Endodermal cell (in vitro differentiated cells): ENCODE measurements around the gene MTAP. TPM values are rescaled to one million over a fixed set of nuclear protein-coding genes. Genes with fewer than 3 reads are reported as not detected.

ENCODE experiments used
- DNase-seq: peaks from one replicate; pipeline ENCODE4 v3.0.0-alpha.2; 2017
- H3K27ac ChIP-seq: 2 replicates; pipeline ENCODE4 v1.5.1; 2013; ENCODE audit warnings: mild to moderate bottlenecking, low read depth, low read length, moderate library complexity
- H3K27me3 ChIP-seq: 2 replicates; pipeline ENCODE4 v1.6.1; 2013; ENCODE audit warnings: mild to moderate bottlenecking, low read length, moderate library complexity; ENCODE audit not compliant: insufficient read depth, control insufficient read depth, poor library complexity, severe bottlenecking
- H3K36me3 ChIP-seq: 2 replicates; pipeline ENCODE4 v1.7.0; 2013; ENCODE audit warnings: mild to moderate bottlenecking, low read length, moderate library complexity; ENCODE audit not compliant: control insufficient read depth, insufficient read depth
- H3K4me1 ChIP-seq: one replicate; pipeline ENCODE4 v1.7.0; 2013; ENCODE audit warnings: low read length; ENCODE audit not compliant: control insufficient read depth, insufficient read depth
- H3K4me3 ChIP-seq: 2 replicates; pipeline ENCODE4 v1.5.1; 2013; ENCODE audit warnings: mild to moderate bottlenecking, low read length, moderate library complexity
- H3K9ac ChIP-seq: 2 replicates; pipeline ENCODE4 v1.6.1; 2013; ENCODE audit warnings: mild to moderate bottlenecking, low read length, moderate library complexity; ENCODE audit not compliant: poor library complexity, severe bottlenecking; ENCODE audit errors: extremely low read depth
- H3K9me3 ChIP-seq: 2 replicates; pipeline ENCODE4 v1.6.1; 2013; ENCODE audit warnings: mild to moderate bottlenecking, low read length, moderate library complexity; ENCODE audit not compliant: control insufficient read depth
- H3K27ac Mint-ChIP-seq: 2 replicates; pipeline ENCODE4 v1.8.0; 2020; ENCODE audit warnings: mixed read lengths
- H3K27me3 Mint-ChIP-seq: 2 replicates; pipeline ENCODE4 v1.8.0; 2021; ENCODE audit warnings: mild to moderate bottlenecking, mixed read lengths; ENCODE audit not compliant: insufficient read depth
- H3K36me3 Mint-ChIP-seq: 2 replicates; pipeline ENCODE4 v1.8.0; 2020; ENCODE audit warnings: low read depth, mixed read lengths
- H3K4me1 Mint-ChIP-seq: 2 replicates; pipeline ENCODE4 v1.8.0; 2020; ENCODE audit warnings: mixed read lengths
- H3K4me3 Mint-ChIP-seq: 2 replicates; pipeline ENCODE4 v1.8.0; 2020; ENCODE audit warnings: mild to moderate bottlenecking, moderate library complexity, mixed read lengths
- H3K9me3 Mint-ChIP-seq: 2 replicates; pipeline ENCODE4 v1.8.0; 2020; ENCODE audit warnings: mild to moderate bottlenecking, mixed read lengths
- CTCF ChIP-seq: fragments of 200-600 bp; sonication (generic); conservative IDR thresholded peaks from 2 replicates; pipeline ENCODE4 v1.5.0; 2021; ENCODE audit warnings: antibody characterized with exemption, mild to moderate bottlenecking
- WGBS, 2 experiments: methylation state at CpG; one replicate each; pipeline versions ENCODE4 v1.1.5 to v1.1.7; 2013; ENCODE audit warnings: missing lambda C conversion rate in 2 of 2, mixed read lengths in 1 of 2; ENCODE audit not compliant: insufficient coverage in 1 of 2, insufficient read length in 1 of 2; 5-methylcytosine and 5-hydroxymethylcytosine counted together
- total RNA-seq, 2 donors: library from RNA; stranded (reverse); fragmentation: NEBNext Ultra II Directional in 1 of 2; extraction: Animal tissue kit (Norgen Biotek cat#: 25700) in 1 of 2; gene quantifications; 2 replicates in 1 of 2; 3 replicates in 1 of 2; pipeline ENCODE4 v1.2.1, GENCODE V29; 2021

Gene MTAP
- total RNA-seq, 2 donors from 2014 or later: 81.0 to 99.0 TPM

- Histone ChIP-seq H3K36me3 (peaks cover 98% of the 10 kb centered on the region), H3K27me3 (no peaks in the 10 kb centered on the region), H3K4me3 (no peak overlapping the region), H3K27ac (no peak overlapping the region), H3K4me1 (no peaks in the 10 kb centered on the region), H3K9ac (no peak overlapping the region), H3K9me3 (no peaks in the 10 kb centered on the region)
- Mint-ChIP-seq H3K4me1 (no peaks in the 10 kb centered on the region), H3K4me3 (no peak overlapping the region), H3K27ac (peak overlapping the region; percentile 35), H3K27me3 (no peaks in the 10 kb centered on the region), H3K36me3 (peaks cover 97% of the 10 kb centered on the region), H3K9me3 (no peaks in the 10 kb centered on the region)
- 92 to 98% methylated on average over 6 to 8 of the region's 8 CpGs for WGBS, 2 experiments
- no peak for DNase-seq
- no peak for TF ChIP-seq CTCF
These were observed 30.8 kb downstream of the MTAP start for GRCh38 chr9:21833090-21833801.

- peaks cover 1% of the 10 kb centered on the region for H3K9me3 Mint-ChIP-seq
- H3K27ac ChIP-seq: no peak overlapping the region
- H3K4me1 Mint-ChIP-seq: no peaks in the 10 kb centered on the region
These were observed 32.7 kb downstream of the MTAP start for GRCh38 chr9:21835121-21835520.

GRCh38 chr9:21836437-21837161, 34.2 kb downstream of the MTAP start:
- Histone ChIP-seq H3K36me3 (peaks cover 100% of the 10 kb centered on the region), H3K27me3 (no peaks in the 10 kb centered on the region), H3K9me3 (peaks cover 30% of the 10 kb centered on the region), H3K4me3 (no peak overlapping the region), H3K9ac (no peak overlapping the region), H3K27ac (no peak overlapping the region), H3K4me1 (no peaks in the 10 kb centered on the region)
- H3K4me1 Mint-ChIP-seq: no peaks in the 10 kb centered on the region
- H3K36me3 Mint-ChIP-seq: peaks cover 96% of the 10 kb centered on the region
- H3K4me3 Mint-ChIP-seq: no peak overlapping the region
- 93 to 98% methylated on average over 6 to 7 of the region's 7 CpGs for WGBS, 2 experiments
- H3K9me3 Mint-ChIP-seq: peaks cover 16% of the 10 kb centered on the region
- no peak for TF ChIP-seq CTCF
- no peak overlapping the region for H3K27ac Mint-ChIP-seq
- H3K27me3 Mint-ChIP-seq: no peaks in the 10 kb centered on the region
- no peak for DNase-seq

More at GRCh38 chr9:21835121-21835520, 32.7 kb downstream of the MTAP start:
- Mint-ChIP-seq H3K27me3 (no peaks in the 10 kb centered on the region), H3K36me3 (peaks cover 96% of the 10 kb centered on the region), H3K4me3 (no peak overlapping the region), H3K27ac (no peak overlapping the region)
- Histone ChIP-seq H3K9me3 (peaks cover 15% of the 10 kb centered on the region), H3K27me3 (no peaks in the 10 kb centered on the region), H3K4me3 (no peak overlapping the region), H3K36me3 (peaks cover 99% of the 10 kb centered on the region), H3K9ac (no peak overlapping the region), H3K4me1 (no peaks in the 10 kb centered on the region)
- 83 to 96% methylated on average over 2 to 3 of the region's 3 CpGs for WGBS, 2 experiments
- no peak for TF ChIP-seq CTCF
- no peak for DNase-seq
